ENCODE data around the gene PCNX2. TPM values are rescaled to one million over a fixed set of nuclear protein-coding genes. Genes with fewer than 3 reads are reported as not detected.

Gene PCNX2
- total and polyA plus RNA-seq, 2 experiments from 2014 or later: 3.9 to 11.0 TPM

- WGBS (ENCODE audit: low lambda C conversion rate, missing lambda C conversion rate): 90% methylated on average over 5 of the region's 5 CpGs
- Histone ChIP-seq H3K36me3 (replicated peaks; ENCODE audit: insufficient read depth, low read depth) (no peaks in the 10 kb centered on the region), H3K27me3 (no peaks in the 10 kb centered on the region), H3K4me1 (ENCODE audit: insufficient read depth) (peaks cover 10% of the 10 kb centered on the region), H3K27ac (peak overlapping the region; percentile 84), H3K4me2 (peak overlapping the region; percentile 89), H2AFZ (peak overlapping the region; percentile 83), H4K20me1 (ENCODE audit: insufficient read depth, poor library complexity, severe bottlenecking) (no peaks in the 10 kb centered on the region), H3K4me3 (peak overlapping the region; percentile 45), H3K9me2 (replicated peaks; ENCODE audit: insufficient read depth) (no peaks in the 10 kb centered on the region), H3K9me3 (ENCODE audit: low read depth) (no peaks in the 10 kb centered on the region), H3K79me2 (peaks cover 35% of the 10 kb centered on the region)
- TF ChIP-seq EZH2 (IDR thresholded peaks at IDR 0.05; ENCODE audit: borderline replicate concordance) (no peak), CTCF (IDR thresholded peaks at IDR 0.05; ENCODE audit: poor library complexity) (no peak), EZH2phosphoT487 (IDR thresholded peaks at IDR 0.05; ENCODE audit: low read depth, severe bottlenecking, unreplicated experiment) (no peak)
- no peak for DNase-seq (ENCODE audit: low spot score)
These were observed 345.8 kb downstream of the PCNX2 start for GRCh38 chr1:232949636-232950196.

GRCh38 chr1:232944347-232944746 lies 351.2 kb downstream of the PCNX2 start:
- H3K4me3 ChIP-seq: no peak overlapping the region
- DNase-seq (ENCODE audit: low spot score): no peak
- H3K9me3 ChIP-seq (ENCODE audit: low read depth): no peaks in the 10 kb centered on the region
- no peak overlapping the region for H3K27ac ChIP-seq
- H2AFZ ChIP-seq: no peak overlapping the region
- H3K4me1 ChIP-seq (ENCODE audit: insufficient read depth): no peaks in the 10 kb centered on the region
- no peaks in the 10 kb centered on the region for H3K9me2 ChIP-seq (replicated peaks; ENCODE audit: insufficient read depth)
- peaks cover 2% of the 10 kb centered on the region for H3K79me2 ChIP-seq
- WGBS (ENCODE audit: low lambda C conversion rate, missing lambda C conversion rate): 87% methylated on average over 5 of the region's 5 CpGs
- TF ChIP-seq EZH2 (IDR thresholded peaks at IDR 0.05; ENCODE audit: borderline replicate concordance): no peak
- no peak for TF ChIP-seq EZH2phosphoT487 (IDR thresholded peaks at IDR 0.05; ENCODE audit: low read depth, severe bottlenecking, unreplicated experiment)
- no peak for TF ChIP-seq CTCF (IDR thresholded peaks at IDR 0.05; ENCODE audit: poor library complexity)
- no peaks in the 10 kb centered on the region for H3K36me3 ChIP-seq (replicated peaks; ENCODE audit: insufficient read depth, low read depth)
- H3K4me2 ChIP-seq: no peak overlapping the region
- H4K20me1 ChIP-seq (ENCODE audit: insufficient read depth, poor library complexity, severe bottlenecking): no peaks in the 10 kb centered on the region
- H3K27me3 ChIP-seq: no peaks in the 10 kb centered on the region

GRCh38 chr1:232943679-232944252 lies 351.8 kb downstream of the PCNX2 start:
- no peak for DNase-seq (ENCODE audit: low spot score)
- Histone ChIP-seq H4K20me1 (ENCODE audit: insufficient read depth, poor library complexity, severe bottlenecking) (no peaks in the 10 kb centered on the region), H3K27ac (no peak overlapping the region), H3K4me3 (no peak overlapping the region), H3K9me2 (replicated peaks; ENCODE audit: insufficient read depth) (no peaks in the 10 kb centered on the region), H3K36me3 (replicated peaks; ENCODE audit: insufficient read depth, low read depth) (no peaks in the 10 kb centered on the region), H2AFZ (no peak overlapping the region), H3K79me2 (no peaks in the 10 kb centered on the region), H3K4me1 (ENCODE audit: insufficient read depth) (no peaks in the 10 kb centered on the region), H3K4me2 (no peak overlapping the region), H3K27me3 (no peaks in the 10 kb centered on the region), H3K9me3 (ENCODE audit: low read depth) (no peaks in the 10 kb centered on the region)
- TF ChIP-seq EZH2phosphoT487 (IDR thresholded peaks at IDR 0.05; ENCODE audit: low read depth, severe bottlenecking, unreplicated experiment): no peak
- no peak for TF ChIP-seq CTCF (IDR thresholded peaks at IDR 0.05; ENCODE audit: poor library complexity)
- TF ChIP-seq EZH2 (IDR thresholded peaks at IDR 0.05; ENCODE audit: borderline replicate concordance): no peak
- 65% methylated on average over 9 of the region's 9 CpGs for WGBS (ENCODE audit: low lambda C conversion rate, missing lambda C conversion rate)

Measured in hepatocyte (in vitro differentiated cells).